ENCODE results near the gene B4GALNT4. TPM values are rescaled to one million over a fixed set of nuclear protein-coding genes. Genes with fewer than 3 reads are reported as not detected.
"Not testable (repeated sequence)": the region's sequence is repeated elsewhere in the genome, so short reads cannot be mapped to it uniquely, and the experiment has no call there.

The B4GALNT4 gene
- total RNA-seq, 1 experiment from 2014 or later = not detected

DNA sequence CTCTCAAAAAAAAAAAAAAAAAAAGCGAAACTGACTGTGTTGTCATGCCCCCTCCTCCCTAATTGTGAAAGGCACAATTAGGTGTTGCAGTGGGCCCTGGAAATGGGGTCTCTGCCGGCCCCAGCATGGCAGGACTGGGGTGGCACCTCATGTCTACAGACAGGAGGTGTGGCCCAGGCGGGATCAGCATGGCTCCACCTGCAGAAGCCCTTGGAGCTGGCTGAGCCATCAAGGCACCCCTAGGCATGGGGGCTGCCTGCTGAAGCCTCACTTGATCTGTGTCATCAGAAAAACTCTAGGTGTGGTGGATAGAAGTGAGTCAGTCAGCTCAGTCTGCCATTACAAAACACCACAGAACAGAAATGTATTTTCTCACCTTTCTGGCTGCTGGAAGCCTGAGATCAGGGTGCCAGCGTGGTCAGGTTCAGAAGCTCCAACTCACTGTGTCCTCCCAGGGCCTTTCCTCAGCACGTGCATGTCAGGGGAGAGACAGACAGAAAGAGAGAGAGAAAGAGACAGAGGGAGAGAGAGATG lies 10.1 kb upstream of the B4GALNT4 start:
- DNase-seq (ENCODE audit: low read depth) = no peak

DNA sequence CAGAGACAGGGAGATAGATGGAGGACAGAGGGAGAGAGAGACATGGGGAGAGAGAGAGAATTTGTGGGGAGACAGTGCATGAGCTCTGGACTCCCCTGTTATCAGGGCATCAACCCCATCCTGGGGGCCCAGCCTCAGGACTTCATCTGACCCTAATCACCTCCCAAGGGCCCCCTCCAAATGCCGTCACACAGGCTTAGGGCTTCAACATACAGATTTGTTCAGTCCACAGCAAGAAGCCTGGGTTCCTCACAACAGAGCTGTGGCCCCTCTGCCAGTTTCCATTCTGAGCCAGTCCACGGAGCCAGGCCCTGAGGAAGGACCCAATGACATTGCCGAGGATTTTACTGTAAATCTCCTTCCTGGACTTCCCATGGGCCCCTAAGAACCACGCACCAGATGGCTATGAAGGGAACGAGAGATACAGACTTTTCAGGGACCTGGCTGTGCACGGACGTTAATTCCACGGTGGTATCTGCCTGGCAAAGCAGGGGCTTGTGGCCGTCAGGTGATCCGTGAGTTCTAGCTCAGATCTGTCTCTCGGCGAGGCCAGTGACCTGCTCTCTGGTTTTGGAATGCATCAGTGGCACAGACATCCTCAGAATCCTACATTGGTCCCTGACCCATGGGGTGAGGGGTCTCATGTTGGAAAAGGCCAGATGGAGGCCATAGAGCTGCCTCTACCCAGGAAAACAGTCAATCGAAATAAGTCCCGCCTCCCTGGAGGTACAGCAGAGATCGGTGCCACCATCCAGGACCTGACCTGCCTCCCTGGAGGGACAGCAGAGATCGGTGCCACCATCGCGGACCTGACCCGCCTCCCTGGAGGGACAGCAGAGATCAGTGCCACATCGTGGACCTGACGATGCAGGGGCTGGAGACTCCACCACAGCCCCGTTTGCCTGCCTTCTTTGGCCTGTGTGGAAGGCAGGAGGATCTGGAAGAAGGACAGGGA lies 8.7 kb upstream of the B4GALNT4 start:
- DNase-seq (ENCODE audit: low read depth) = no peak

DNA sequence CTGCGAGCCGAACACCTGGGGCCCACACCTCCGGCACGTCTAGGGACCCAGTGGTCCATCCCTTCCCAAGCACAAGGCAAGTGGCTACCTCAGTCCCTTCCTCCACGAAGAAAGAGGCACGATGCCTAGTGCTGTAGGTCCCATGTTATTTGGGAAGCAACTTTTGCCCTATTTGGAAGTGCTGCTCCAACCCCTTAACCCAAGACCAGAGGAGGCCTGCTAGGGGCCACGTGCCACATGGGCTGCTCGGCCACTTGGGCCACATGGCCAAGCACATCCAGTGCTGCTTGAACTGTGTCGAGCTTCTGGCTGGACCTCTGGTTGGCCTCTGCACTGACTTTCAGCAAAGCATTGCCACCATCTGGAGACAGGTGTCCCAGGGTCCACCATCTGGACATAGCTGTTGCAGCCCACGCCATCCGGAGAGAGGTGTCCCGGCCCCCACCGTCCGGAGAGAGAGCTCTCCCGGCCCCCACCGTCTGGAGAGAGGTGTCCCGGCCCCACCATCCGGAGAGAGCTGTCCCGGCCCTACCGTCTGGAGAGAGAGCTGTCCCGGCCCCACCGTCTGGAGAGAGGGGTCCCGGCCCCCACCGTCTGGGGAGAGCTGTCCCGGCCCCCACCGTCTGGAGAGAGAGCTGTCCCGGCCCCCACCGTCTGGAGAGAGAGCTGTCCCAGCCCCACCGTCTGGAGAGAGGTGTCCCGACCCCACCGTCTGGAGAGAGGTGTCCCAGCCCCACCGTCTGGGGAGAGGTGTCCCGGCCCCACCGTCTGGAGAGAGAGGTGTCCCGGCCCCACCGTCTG lies 6.5 kb upstream of the B4GALNT4 start:
- no peak for DNase-seq (ENCODE audit: low read depth)

DNA sequence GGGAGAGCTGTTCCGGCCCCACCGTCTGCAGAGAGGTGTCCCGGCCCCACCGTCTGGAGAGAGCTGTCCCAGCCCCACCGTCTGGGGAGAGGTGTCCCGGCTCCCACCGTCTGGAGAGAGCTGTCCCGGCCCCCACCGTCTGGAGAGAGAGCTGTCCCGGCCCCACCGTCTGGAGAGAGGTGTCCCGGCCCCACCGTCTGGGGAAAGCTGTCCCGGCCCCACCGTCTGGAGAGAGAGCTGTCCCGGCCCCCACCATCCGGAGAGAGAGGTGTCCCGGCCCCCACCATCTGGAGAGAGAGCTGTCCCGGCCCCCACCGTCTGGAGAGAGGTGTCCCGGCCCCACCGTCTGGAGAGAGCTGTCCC lies 5.9 kb upstream of the B4GALNT4 start:
- DNase-seq (ENCODE audit: low read depth) = not testable (repeated sequence)

DNA sequence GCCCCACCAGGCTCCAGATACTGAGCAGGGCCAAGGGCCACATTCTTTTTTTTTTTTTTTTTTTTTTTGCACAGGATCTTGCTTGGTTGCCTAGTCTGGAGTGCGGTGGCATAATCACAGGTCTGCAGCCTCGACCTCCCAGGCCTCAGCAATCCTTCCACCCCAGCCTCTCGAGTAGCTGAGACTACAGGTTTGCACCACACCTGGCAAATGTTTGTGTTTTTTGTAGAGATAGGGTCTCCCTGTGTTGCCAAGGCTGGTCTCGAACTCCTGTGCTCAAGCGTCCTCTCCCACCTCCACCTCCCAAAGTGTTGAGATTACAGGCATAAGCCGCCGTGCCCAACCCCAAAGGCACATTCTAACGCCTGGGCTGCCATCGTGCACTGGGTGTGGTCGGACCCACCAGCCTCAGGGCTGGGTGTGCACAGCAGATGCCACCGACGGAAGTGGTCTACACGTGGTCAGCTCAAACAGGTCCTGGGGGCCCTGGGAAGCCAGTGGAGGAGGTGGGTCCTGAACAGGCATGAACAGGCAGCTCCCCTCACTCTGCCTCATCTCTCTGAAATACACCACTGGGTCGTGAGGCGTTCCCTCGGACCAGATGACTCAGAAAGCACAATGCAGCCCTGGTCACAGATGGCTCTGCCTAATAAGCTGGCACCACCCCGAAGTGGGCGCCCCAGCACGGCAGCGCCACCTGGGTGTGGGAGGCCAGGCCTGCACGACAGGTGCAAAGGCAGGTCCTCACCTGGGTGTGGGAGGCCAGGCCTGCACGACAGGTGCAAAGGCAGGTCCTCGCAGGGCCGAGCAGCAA lies 5.1 kb upstream of the B4GALNT4 start:
- DNase-seq (ENCODE audit: low read depth) = peak; percentile 53

DNA sequence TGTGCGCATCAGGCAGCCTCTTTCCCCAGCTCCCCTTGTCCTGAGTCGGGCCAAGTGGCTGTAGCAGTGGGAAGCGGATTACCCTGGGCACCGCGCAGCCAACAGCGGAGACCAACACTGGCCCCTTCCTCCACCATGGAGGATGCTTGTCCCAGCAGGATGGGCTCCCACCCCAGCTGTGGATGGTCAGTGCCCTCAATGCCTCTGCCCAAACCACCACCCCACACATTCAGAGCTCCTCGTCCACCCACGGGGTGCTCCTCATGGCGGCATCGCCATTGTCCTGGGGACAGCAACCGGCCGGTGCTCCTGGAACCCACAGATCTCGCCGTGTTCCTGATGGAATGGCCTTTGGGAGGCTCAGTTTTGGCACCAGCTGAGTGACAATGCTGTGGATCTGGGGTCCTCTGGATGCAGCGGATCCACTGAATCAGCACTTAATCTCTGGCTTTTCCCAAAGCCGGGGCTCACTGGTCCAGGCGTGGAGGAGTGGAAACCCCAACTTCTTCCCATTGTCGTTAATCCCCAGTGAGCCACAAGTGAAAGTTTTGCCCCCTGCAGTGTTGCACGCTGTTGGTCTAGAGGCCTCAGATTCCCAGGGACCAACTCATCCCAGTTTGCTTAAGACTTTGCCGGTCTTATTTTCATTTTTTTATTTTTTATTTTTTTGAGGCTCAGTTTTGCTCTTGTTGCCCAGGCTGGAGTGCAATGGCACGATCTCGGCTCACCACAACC lies 4.1 kb upstream of the B4GALNT4 start:
- DNase-seq (ENCODE audit: low read depth) = no peak

DNA sequence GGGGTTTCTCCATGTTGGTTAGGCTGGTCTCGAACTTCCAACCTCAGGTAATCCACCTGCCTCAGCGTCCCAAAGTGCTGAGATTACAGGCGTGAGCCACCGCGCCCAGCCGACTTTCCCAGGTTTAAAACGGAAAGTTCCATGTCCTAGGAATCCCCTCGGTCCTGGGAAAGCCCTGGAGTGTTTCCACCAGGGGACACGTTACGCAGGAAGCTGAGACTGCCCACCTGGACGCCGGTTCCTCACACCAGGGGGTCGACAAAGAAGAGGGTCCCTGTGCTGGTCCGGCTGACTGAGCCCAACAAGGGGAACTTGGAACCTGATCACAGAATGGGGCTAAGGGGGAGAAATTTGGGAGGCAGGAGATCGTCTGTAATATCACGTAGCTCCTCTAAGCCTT lies 3.5 kb upstream of the B4GALNT4 start:
- no peak for DNase-seq (ENCODE audit: low read depth)

DNA sequence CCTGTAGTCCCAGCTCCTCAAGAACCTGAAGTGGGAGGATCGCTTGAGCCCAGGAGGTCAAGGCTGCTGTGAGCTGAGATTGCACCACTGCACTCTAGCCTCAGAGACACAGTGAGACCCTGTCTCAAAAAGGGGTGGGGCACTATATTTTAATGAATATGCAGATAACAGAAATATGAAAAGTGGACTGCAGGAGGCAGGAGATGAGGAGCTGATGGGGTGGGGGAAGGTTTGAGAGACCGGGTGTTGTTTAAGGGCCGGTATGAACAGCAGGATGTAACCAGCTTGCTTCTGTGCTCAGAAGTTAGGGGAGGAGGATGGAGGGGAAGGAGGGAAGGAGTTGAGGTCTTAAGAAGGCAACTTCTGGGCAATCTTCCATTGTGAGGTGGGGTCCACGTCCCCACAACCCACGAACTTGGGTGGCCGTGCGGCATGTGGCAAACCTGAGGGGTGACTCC lies 1.3 kb upstream of the B4GALNT4 start:
- DNase-seq (ENCODE audit: low read depth) = no peak

DNA sequence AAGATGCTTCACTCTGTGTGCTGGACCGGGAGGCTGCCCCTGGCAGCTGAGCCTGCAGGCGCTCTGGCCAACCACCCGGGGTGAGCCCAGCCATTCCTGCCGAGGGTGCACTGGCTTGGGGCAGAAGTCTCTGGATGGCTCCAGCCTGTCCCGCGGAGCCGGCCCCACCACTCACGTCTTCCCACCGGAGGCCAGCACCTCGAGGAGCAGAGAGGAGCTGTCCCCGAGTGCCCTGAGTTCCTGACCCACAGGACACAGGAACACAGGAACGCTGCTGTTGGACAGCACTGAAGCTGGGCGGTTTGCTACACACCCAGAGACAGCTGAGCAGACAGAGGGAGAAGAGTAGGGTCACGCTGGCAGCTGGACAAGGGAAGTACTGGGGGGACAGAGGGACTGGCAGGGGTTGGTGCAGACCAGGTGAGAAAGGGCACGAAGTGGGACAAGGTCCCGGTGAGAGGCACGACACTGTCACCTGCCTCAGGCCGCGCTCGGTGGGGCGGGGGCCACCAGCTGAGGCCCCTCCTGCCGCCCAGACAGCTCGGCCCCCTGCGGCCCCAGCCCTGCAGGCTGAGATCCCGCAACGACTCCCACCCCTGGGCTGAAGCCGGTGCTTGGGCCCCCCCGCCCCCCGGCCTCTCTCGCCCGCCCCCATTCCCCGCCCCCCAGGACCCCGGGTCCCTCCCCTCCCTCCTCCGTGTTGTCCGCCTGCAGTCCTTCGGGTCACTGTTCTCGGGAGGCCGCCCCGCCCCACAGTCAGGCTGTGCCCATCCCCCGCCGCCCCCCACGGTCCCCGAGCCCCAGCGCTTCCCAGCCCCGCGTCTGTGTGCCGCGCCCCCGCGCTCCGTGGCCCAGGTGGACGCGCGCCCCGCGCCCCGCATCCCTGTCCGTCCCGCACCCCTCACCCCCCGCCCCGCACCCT lies 624 bp upstream of the B4GALNT4 start:
- DNase-seq (ENCODE audit: low read depth) = no peak

DNA sequence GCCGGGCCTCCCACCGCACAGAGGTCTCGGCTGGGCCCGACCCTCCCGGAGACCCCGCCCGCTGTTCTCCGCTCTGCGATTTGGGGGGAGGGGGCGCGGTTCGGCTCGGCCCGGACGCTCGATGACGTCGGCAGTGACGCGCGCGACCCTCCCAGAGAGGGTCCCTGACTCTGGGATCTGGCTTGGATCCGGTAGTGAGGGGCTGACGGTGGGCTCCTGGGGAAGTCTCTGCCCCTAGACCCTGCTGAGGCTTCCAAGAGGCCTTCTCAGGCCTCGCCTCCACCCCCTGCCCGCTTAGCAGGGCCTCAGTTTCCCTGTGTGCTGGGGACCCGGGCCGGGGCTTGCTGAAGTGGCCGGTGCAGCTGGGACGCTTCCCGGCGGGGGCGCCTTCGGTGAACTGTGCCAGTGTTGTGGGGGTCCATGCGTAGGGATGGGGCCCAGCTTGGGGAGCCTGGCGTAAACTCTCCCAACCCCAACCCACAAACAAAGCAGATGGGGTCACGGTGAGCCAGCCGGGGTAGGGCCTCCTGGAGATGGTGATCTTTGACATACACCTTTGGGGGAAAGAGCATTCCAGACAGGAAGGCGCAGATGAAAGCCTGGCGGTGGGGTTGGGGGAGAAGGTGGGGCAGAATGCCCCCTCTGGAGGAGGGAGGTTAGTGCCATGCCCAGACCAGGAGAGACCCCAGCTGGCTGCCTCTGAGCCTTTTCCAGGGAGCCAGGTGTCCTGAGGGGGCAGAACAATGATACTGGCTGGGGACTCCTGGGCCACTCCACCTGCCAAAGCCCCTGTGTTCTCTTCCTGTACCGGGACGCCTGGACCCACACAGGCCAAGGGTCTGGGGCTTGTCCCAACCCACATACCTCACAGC lies 1.0 kb downstream of the B4GALNT4 start:
- DNase-seq (ENCODE audit: low read depth) = no peak

DNA sequence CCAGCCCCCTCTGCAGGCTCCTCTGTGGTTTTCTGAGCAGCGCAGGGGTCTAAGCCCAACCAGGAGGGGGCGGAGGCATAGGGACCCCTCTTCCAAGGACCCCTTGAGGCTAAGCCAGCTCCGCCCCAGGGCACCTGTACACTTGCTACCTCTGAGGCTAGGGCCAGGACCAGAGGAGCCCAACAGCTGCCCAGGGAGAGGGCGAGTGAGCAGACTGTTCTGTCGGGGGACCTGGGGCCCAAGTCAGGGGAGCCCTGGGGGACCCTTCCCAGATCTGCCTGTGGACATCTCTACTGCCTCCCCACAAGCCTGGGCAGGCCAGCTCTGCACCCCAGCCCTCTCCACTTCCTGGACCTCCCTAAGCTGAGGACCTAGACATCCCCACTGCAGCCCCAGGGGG lies 1.8 kb downstream of the B4GALNT4 start:
- no peak for DNase-seq (ENCODE audit: low read depth)

DNA sequence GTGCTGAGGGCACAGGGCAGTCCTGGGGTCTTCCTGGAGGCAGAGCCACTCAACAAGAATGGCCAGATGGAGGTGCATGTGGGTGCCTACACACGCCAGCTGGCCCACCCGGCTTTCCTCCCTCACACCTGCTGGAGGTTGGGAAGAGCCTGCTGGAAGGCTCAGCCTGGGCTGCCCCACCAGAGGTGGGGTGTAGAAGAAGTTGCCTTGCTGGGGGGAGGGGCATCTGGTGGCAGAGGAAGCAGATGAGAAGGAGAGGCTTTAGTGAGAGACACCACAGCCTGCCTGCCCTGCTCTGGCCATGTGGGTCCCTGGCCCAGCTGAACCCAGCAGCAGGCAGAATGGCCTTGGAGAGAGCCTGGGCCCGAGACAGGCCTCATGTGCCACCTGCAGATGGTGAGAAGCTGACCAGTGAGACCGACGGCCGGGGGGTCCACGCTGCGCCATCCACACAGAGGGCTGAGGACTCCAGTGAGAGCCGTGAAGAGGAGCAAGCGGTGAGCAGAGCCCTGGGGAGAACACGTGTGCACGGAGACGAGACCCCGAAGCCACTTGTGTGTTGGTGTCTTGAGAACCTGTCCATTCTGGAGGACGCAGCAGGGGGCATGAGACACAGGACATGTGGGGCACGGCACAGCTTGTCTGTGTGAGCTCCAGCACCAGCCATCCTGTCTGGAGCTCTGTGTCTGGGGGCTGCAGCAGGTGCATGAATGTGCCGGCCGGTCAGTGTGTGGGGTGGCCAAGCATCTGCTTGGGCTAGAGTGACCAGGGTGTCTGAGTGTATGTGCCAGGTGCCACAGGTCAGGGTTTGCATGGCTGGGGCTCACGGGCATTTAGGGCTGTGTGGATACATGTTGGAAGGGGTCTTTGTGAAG lies 2.7 kb downstream of the B4GALNT4 start:
- no peak for DNase-seq (ENCODE audit: low read depth)

DNA sequence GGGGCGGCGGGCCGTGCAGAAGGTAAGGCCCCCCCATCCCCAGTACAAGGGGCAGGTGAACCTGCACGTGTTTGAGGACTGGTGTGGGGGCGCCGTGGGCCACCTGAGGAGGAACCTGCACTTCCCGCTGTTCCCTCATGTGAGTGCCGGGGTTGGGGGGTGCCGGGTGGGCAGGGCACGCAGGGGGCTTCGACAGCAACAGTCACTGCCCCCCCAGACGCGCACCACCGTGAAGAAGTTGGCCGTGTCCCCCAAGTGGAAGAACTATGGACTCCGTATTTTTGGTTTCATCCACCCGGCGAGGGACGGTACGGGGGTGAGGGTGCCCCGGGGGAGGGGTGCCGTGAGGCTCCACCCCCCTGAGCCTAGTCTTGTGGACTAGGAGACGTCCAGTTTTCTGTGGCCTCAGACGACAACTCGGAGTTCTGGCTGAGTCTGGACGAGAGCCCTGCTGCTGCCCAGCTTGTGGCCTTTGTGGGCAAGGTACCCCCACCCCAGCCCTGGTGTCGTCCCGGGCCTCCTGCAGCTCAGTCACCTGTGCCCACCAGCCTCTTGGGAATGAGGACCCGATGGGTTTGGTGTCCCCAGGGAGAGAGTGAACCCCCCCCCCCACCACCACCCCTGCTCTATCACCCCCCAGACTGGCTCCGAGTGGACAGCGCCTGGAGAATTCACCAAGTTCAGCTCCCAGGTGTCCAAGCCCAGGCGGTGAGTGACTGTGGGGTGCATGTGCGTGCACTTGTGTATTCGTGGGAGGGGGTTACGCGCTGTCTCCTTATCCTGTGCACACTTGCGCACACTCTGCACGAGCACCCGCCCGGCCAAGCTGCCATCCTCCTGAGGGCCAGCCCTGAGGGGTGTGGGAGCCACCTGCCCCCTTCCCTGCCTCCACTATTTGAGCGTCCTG lies 3.8 kb downstream of the B4GALNT4 start:
- DNase-seq (ENCODE audit: low read depth) = no peak

DNA sequence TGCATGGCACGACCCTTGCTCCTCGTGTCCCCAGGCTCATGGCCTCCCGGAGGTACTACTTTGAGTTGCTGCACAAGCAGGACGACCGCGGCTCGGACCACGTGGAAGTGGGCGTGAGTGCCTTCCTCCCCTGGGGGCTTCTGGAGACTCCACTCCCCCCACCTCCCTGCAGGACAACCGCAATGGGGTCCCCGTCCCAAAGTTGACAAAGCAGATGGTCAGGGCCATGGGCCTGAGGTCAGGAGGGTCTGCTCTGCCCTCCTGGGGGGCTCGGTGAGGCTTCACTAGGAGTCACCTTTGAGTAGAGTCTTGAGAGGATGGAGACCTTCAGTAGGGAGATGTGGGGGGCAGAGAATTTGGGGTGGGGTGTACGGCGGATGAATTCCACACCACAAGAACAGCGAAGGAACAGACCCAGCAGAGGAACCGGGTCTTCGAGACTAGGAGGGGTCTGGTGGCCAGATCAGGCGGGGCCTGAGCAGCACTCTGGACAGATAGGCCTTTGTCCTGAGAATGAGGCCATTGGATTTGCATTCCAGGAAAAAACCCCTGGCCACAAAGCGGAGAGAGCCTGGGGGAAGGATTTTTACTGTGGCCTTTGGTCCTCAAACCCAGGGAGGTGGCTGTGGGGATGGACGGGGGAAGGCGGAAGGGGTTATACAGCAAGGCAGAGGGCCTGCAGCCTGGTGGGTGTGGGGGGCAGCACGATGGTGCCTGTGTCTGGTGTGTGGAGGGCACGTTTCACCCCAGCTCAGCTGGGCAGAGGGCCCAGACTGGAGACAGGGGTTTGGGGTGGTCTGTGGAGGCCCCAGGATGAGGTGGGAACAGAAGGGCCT lies 4.6 kb downstream of the B4GALNT4 start:
- DNase-seq (ENCODE audit: low read depth) = peak; percentile 50

DNA sequence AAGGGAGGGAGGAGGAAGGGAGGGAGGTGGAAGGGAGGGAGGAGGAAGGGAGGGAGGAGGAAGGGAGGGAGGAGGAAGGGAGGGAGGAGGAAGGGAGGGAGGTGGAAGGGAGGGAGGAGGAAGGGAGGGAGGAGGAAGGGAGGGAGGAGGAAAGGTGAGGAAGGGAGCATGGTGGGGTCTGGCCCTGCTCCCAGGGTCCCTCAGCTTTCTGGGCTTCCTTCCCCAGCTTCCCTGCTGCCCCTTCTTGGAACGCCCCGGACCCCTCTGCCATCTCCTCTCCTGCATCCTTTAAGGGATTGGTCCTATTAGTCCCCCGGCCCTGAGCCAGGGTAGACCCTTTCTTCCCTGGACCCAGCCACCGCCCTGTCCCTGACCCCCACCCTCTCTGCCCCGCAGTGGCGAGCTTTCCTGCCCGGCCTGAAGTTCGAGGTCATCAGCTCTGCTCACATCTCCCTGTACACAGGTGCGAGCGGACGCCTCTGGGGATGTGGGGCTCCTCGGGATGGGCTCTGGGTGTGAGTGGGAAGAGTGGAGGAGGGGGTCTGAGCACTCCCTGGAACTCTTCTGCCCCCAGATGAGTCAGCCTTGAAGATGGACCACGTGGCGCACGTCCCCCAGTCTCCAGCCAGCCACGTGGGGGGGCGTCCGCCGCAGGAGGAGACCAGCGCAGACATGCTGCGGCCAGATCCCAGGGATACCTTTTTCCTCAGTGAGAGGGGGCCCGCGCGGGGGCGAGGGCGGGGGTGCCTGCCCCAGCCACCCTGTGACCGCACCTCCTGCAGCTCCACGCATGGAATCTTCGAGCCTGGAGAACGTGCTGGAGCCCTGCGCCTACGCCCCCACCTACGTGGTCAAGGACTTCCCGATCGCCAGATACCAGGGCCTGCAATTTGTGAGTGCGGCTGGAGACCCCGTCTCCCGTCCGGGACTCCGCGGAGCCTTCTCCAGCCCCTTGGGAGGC lies 6.0 kb downstream of the B4GALNT4 start:
- no peak for DNase-seq (ENCODE audit: low read depth)

All from RPMI7951 (cell line).